ENCODE data around the gene OR2A25. TPM values are rescaled to one million over a fixed set of nuclear protein-coding genes. Genes with fewer than 3 reads are reported as not detected.

The OR2A25 gene
- total RNA-seq, 2 experiments from 2014 or later: not detected

DNA sequence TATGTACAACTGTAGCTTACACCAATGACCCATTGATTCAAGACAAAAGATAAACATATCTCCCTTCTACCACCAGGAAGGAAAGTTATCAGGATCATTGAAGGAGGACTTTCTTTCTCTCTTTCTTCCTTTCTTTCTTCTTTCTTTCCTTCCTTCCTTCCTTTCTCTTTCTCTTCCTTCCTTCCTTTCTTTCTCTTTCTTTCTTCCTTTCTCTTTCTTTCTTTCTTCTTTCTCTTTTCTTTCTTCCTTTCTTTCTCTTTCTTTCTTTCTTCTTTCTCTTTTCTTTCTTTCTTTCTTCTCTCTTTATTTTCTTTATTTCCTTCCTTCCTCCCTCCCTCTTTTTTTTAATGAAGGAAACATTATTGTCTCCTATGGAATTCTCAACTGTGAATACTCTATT is 29.2 kb downstream of the OR2A25 start:
- Mint-ChIP-seq H3K27ac (no peak overlapping the region), H3K27me3 (no peaks in the 10 kb centered on the region), H3K36me3 (ENCODE audit: low read depth) (no peaks in the 10 kb centered on the region), H3K9me3 (no peaks in the 10 kb centered on the region), H3K4me1 (peaks cover 1% of the 10 kb centered on the region), H3K4me3 (no peak overlapping the region)
- POLR2A ChIA-PET: no interaction called here
- CTCF ChIA-PET: no interaction called here
- no peak for DNase-seq

GRCh38 chr7:144100607-144101006 is 31.0 kb downstream of the OR2A25 start:
- H3K4me3 Mint-ChIP-seq: no peak overlapping the region
- H3K9me3 Mint-ChIP-seq: no peaks in the 10 kb centered on the region
- H3K36me3 Mint-ChIP-seq (ENCODE audit: low read depth): no peaks in the 10 kb centered on the region
- no peak for DNase-seq
- ChIA-PET POLR2A (no interaction called here), CTCF (no interaction called here)
- peaks cover 1% of the 10 kb centered on the region for H3K4me1 Mint-ChIP-seq
- no peak overlapping the region for H3K27ac Mint-ChIP-seq
- H3K27me3 Mint-ChIP-seq: peaks cover 2% of the 10 kb centered on the region

- DNase-seq: no peak
- Mint-ChIP-seq H3K4me3 (no peak overlapping the region), H3K27me3 (peaks cover 2% of the 10 kb centered on the region), H3K4me1 (peaks cover 1% of the 10 kb centered on the region), H3K36me3 (ENCODE audit: low read depth) (no peaks in the 10 kb centered on the region), H3K9me3 (no peaks in the 10 kb centered on the region), H3K27ac (no peak overlapping the region)
- CTCF ChIA-PET: no interaction called here
- POLR2A ChIA-PET: no interaction called here
Observed at GRCh38 chr7:144102041-144102440, 32.4 kb downstream of the OR2A25 start.

DNA sequence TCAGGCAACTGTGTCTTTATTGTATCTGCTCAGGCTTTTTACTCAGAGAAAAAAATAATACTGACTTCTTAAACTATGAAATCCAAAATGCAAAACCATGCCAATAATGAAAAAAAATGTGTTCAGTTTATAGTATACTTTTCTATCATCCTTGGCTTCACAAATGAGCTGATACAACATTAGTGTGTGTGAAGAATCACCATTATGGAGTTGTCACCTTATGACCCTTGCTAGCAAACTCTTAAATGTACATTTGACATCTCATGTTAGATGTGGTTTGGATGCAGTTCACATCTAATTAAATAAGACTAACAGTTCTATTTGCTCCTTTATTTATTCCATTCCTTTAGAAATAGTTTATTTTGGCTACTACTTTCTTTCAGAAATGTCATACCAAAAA is 35.6 kb downstream of the OR2A25 start:
- H3K9me3 Mint-ChIP-seq: no peaks in the 10 kb centered on the region
- no peak overlapping the region for H3K4me3 Mint-ChIP-seq
- peaks cover 1% of the 10 kb centered on the region for H3K4me1 Mint-ChIP-seq
- no peaks in the 10 kb centered on the region for H3K36me3 Mint-ChIP-seq (ENCODE audit: low read depth)
- H3K27me3 Mint-ChIP-seq: peaks cover 2% of the 10 kb centered on the region
- POLR2A ChIA-PET: no interaction called here
- CTCF ChIA-PET: interaction anchor here (0.5 kb wide), 1 partner anchor 1537 kb away, joined by 3 read pairs; no protein-coding TSS in a partner anchor
- no peak for DNase-seq
- no peak overlapping the region for H3K27ac Mint-ChIP-seq

GRCh38 chr7:144109283-144109682 is 39.7 kb downstream of the OR2A25 start, which contains the start of gene OR2A2:
TSS of gene OR2A2 (plus strand) at chr7:144109583. CDS start at chr7:144109583, 0 bp downstream.
- no peaks in the 10 kb centered on the region for H3K36me3 Mint-ChIP-seq (ENCODE audit: low read depth)
- no peaks in the 10 kb centered on the region for H3K4me1 Mint-ChIP-seq
- H3K27me3 Mint-ChIP-seq: peaks cover 11% of the 10 kb centered on the region
- DNase-seq: no peak
- H3K4me3 Mint-ChIP-seq: no peak within 1 kb of the TSS
- no peaks in the 10 kb centered on the region for H3K9me3 Mint-ChIP-seq
- H3K27ac Mint-ChIP-seq: no peak within 1 kb of the TSS
- ChIA-PET CTCF (no interaction called here), POLR2A (no interaction called here)

DNA sequence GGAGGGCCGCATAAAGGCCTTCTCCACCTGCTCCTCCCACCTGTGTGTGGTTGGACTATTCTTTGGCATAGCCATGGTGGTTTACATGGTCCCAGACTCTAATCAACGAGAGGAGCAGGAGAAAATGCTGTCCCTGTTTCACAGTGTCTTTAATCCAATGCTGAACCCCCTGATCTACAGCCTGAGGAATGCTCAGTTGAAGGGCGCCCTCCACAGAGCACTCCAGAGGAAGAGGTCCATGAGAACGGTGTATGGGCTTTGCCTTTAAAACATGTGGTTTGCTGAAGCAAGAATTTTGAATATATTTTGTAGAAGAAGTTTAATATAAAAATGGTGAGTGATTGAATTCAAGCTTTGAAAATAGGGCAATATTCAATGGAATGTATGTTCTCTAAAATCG is 40.7 kb downstream of the OR2A25 start:
- POLR2A ChIA-PET: no interaction called here

GRCh38 chr7:144113651-144114050 is 44.0 kb downstream of the OR2A25 start:
- no peak for DNase-seq
- no peak overlapping the region for H3K27ac Mint-ChIP-seq
- no peaks in the 10 kb centered on the region for H3K4me1 Mint-ChIP-seq
- H3K4me3 Mint-ChIP-seq: no peak overlapping the region
- no peaks in the 10 kb centered on the region for H3K9me3 Mint-ChIP-seq
- ChIA-PET CTCF (interaction anchor here (1.5 kb wide), 1 partner anchor 14 kb away, joined by 8 read pairs; no protein-coding TSS in a partner anchor), POLR2A (no interaction called here)
- H3K36me3 Mint-ChIP-seq (ENCODE audit: low read depth): no peaks in the 10 kb centered on the region
- peaks cover 12% of the 10 kb centered on the region for H3K27me3 Mint-ChIP-seq

More for the DNA sequence above, 40.7 kb downstream of the OR2A25 start:
- no peak for DNase-seq
- Mint-ChIP-seq H3K36me3 (ENCODE audit: low read depth) (no peaks in the 10 kb centered on the region), H3K9me3 (no peaks in the 10 kb centered on the region), H3K4me1 (no peaks in the 10 kb centered on the region), H3K27ac (no peak overlapping the region), H3K4me3 (no peak overlapping the region), H3K27me3 (peaks cover 9% of the 10 kb centered on the region)
- CTCF ChIA-PET: no interaction called here

GRCh38 chr7:144118341-144118740 is 48.7 kb downstream of the OR2A25 start:
- Mint-ChIP-seq H3K27ac (no peak overlapping the region), H3K27me3 (peaks cover 15% of the 10 kb centered on the region), H3K4me1 (no peaks in the 10 kb centered on the region), H3K9me3 (no peaks in the 10 kb centered on the region), H3K36me3 (ENCODE audit: low read depth) (no peaks in the 10 kb centered on the region), H3K4me3 (no peak overlapping the region)
- POLR2A ChIA-PET: no interaction called here
- CTCF ChIA-PET: no interaction called here
- no peak for DNase-seq

DNA sequence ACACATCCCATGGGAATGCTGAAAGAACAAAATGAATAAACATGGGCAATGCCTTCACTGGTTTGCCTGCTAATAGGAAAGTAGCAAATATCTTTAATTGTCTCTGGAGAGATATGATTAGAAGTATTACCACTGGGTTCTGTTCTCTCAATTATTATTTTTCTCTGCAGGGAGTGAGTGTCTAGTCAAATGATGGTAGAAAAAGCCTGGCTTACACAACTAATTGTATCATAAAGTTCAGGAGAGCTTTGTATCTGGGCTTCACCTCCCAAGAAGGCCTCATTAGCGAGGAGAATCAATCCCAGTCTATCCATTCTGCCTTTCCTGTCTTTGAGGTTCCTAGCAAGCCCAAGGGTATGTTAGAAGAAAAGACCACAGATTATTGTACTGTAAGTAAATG is 53.3 kb downstream of the OR2A25 start, which contains the start of gene OR2A14:
OR2A14 (plus strand) TSS at position 301 of the 400 bp plus-strand sequence. CDS start 5,937 bp downstream, outside the sequence.
- DNase-seq: no peak
- Mint-ChIP-seq H3K27me3 (peaks cover 5% of the 10 kb centered on the region), H3K27ac (no peak within 1 kb of the TSS), H3K4me1 (no peaks in the 10 kb centered on the region), H3K9me3 (no peaks in the 10 kb centered on the region), H3K36me3 (ENCODE audit: low read depth) (no peaks in the 10 kb centered on the region), H3K4me3 (no peak within 1 kb of the TSS)
- CTCF ChIA-PET: no interaction called here
- POLR2A ChIA-PET: no interaction called here

Other genes with a start within 250 kb of the OR2A25 start
- gene TCAF1, start 167.6 kb upstream of the OR2A25 start, total RNA-seq: 10 to 100 TPM; 14.6 to 15.5 TPM
- not detected for gene OR2F2, start 134.6 kb upstream of the OR2A25 start, total RNA-seq
- gene OR2F1, start 115.0 kb upstream of the OR2A25 start, total RNA-seq: not detected
- gene OR6B1, start 69.5 kb upstream of the OR2A25 start, total RNA-seq: not detected
- gene OR2A5, start 20.9 kb upstream of the OR2A25 start, total RNA-seq: not detected
- gene OR2A12, start 16.5 kb downstream of the OR2A25 start, total RNA-seq: not detected
- gene OR2A2, start 39.8 kb downstream of the OR2A25 start, total RNA-seq: not detected
- gene OR2A14, start 53.4 kb downstream of the OR2A25 start, total RNA-seq: not detected
- 1 to 10 TPM; 1.4 to 1.8 TPM for gene CTAGE4, start 113.7 kb downstream of the OR2A25 start, total RNA-seq
- 1 to 10 TPM; 4.2 TPM for gene ARHGEF35, start 126.0 kb downstream of the OR2A25 start, total RNA-seq
- gene OR2A42, start 169.8 kb downstream of the OR2A25 start, total RNA-seq: under 1 TPM in 1 of 2 experiments, not detected in 1; 0.04 TPM
- gene OR2A7, start 195.0 kb downstream of the OR2A25 start, total RNA-seq: 1 to 10 TPM; 3.5 to 4.8 TPM
- 1 to 10 TPM in 1 of 2 experiments, under 1 TPM in 1; 0.97 to 1.6 TPM for gene CTAGE8, start 199.5 kb downstream of the OR2A25 start, total RNA-seq
- gene OR2A1, start 242.6 kb downstream of the OR2A25 start, total RNA-seq: under 1 TPM; 0.06 to 0.17 TPM

All from activated CD4-positive, alpha-beta T cell treated with anti-CD3 and anti-CD28 coated beads, Interleukin-2, amount 10 ng/mL, durations not matched to agents 7 days and 5 days (primary cell).